Panc1 (cell line): ENCODE data around the gene ENGASE. TPM values are rescaled to one million over a fixed set of nuclear protein-coding genes. Genes with fewer than 3 reads are reported as not detected.

Experiments
- ATAC-seq: fragments of 200-7000 bp; cut with Tn5 transposase; 2 replicates; pipeline ENCODE4 v1.9.1; 2020; ENCODE audit warnings: mild to moderate bottlenecking, moderate library complexity
- BruUV-seq: library from RNA; stranded (reverse); fragments of 400-500 nt; replicated peaks from 2 replicates; lab custom pipeline; 2021; lab: Mats Ljungman, UMichigan
- CTCF ChIA-PET: fragments of 300-600 bp; sonication (Branson Sonifier 250); formaldehyde crosslinking; loops from one replicate; lab custom pipeline; 2022; ENCODE audit warnings: antibody characterized with exemption; lab: Charles Lee
- POLR2A ChIA-PET: fragments of 300-600 bp; sonication (Branson Sonifier 250); formaldehyde crosslinking; loops from one replicate; lab custom pipeline; 2022; ENCODE audit warnings: antibody characterized with exemption; lab: Charles Lee
- DNase-seq: peaks from one replicate; pipeline ENCODE4 v3.0.0-alpha.2; 2010; ENCODE audit warnings: low read depth, low spot score
- H3K27ac ChIP-seq: 2 replicates; pipeline ENCODE4 v1.5.1; 2011; ENCODE audit warnings: mild to moderate bottlenecking, low read length, inconsistent platforms
- H3K27me3 ChIP-seq: fragments of 200-500 bp; sonication (Bioruptor generic); 2 replicates; pipeline ENCODE4 v1.6.0; 2014; ENCODE audit warnings: low read length, inconsistent platforms; ENCODE audit not compliant: control insufficient read depth, insufficient read depth
- H3K36me3 ChIP-seq: fragments of 200-500 bp; sonication (Bioruptor generic); 2 replicates; pipeline ENCODE4 v1.5.1; 2014; ENCODE audit warnings: inconsistent platforms, mild to moderate bottlenecking, low read length, moderate library complexity; ENCODE audit not compliant: control insufficient read depth, insufficient read depth
- H3K4me1 ChIP-seq: 2 replicates; pipeline ENCODE4 v1.5.1; 2011; ENCODE audit warnings: inconsistent platforms, mild to moderate bottlenecking, low read length, moderate library complexity; ENCODE audit not compliant: control insufficient read depth, insufficient read depth
- H3K4me3 ChIP-seq, 2 experiments: 2 replicates each; pipeline ENCODE4 v1.5.1; 2011 to 2012; ENCODE audit warnings: low read depth in 2 of 2, low read length in 2 of 2, mild to moderate bottlenecking in 2 of 2, inconsistent platforms in 1 of 2, moderate library complexity in 1 of 2
- H3K9me3 ChIP-seq: fragments of 200-500 bp; sonication (Bioruptor generic); 2 replicates; pipeline ENCODE4 v1.5.1; 2014; ENCODE audit warnings: low read depth, mild to moderate bottlenecking, inconsistent platforms, low read length, moderate library complexity; ENCODE audit not compliant: control insufficient read depth, insufficient read depth
- CTCF ChIP-seq: fragments of 450-650 bp; IDR thresholded peaks from 2 replicates; pipeline ENCODE4 v1.5.1; 2017; ENCODE audit warnings: mild to moderate bottlenecking
- POLR2AphosphoS5 ChIP-seq: IDR thresholded peaks from 2 replicates; pipeline ENCODE4 v1.6.1; 2012; ENCODE audit warnings: mild to moderate bottlenecking, low read depth, low read length, moderate library complexity
- SIN3A ChIP-seq: IDR thresholded peaks from 2 replicates; pipeline ENCODE4 v1.6.1; 2012; ENCODE audit warnings: low read depth, mild to moderate bottlenecking, low read length, moderate library complexity, borderline replicate concordance; ENCODE audit not compliant: insufficient read depth
- TCF7L2 ChIP-seq: IDR thresholded peaks from 2 replicates; pipeline ENCODE4 v1.6.1; 2011; ENCODE audit warnings: mild to moderate bottlenecking, low read depth, low read length, inconsistent platforms
- in situ Hi-C: cut with HindIII; loops from 2 replicates; pipeline ENCODE4 v1.10.0; 2016; ENCODE audit warnings: low sequenced_read_pairs, low pct_unique_long_range_greater_than_20kb
- intact Hi-C: fragments of 100-400 bp; cut with micrococcal nuclease; formaldehyde crosslinking; loops from one replicate; pipeline ENCODE4 v1.10.0; 2022; ENCODE audit not compliant: unreplicated experiment
- total RNA-seq: library from RNA; stranded (reverse); gene quantifications from one replicate; pipeline ENCODE4 v1.2.1, GENCODE V29; 2021; ENCODE audit not compliant: unreplicated experiment
- TF ChIP-seq, protein P1 (sequence below), 2 experiments: IDR thresholded peaks; 2 replicates each; pipeline ENCODE4 v1.6.1; 2011 to 2012; ENCODE audit warnings: low read depth in 2 of 2, control low read depth in 1 of 2, low read length in 1 of 2, mild to moderate bottlenecking in 1 of 2, moderate library complexity in 1 of 2; ENCODE audit not compliant: insufficient read depth in 1 of 2

Gene ENGASE
- total RNA-seq, 1 experiment from 2014 or later = 32.3 TPM

GRCh38 chr17:79083191-79083971, 8.8 kb downstream of the ENGASE start:
- intact Hi-C loops = no loop called here
- ChIA-PET CTCF (interaction anchor here (0.6 to 1.5 kb wide), 3 partner anchors 38 to 265 kb away, joined by 3 to 11 read pairs (median 3); no protein-coding TSS in a partner anchor), POLR2A (no interaction called here)
- BruUV-seq = no TSS peak
- DNase-seq = no peak
- Histone ChIP-seq H3K4me3 (no peak overlapping the region), H3K27ac (no peak overlapping the region), H3K4me1 (no peaks in the 10 kb centered on the region), H3K9me3 (no peaks in the 10 kb centered on the region), H3K36me3 (no peaks in the 10 kb centered on the region), H3K27me3 (no peaks in the 10 kb centered on the region)
- ATAC-seq = no peak
- TF ChIP-seq CTCF = no peak
- TF ChIP-seq, protein P1, sequence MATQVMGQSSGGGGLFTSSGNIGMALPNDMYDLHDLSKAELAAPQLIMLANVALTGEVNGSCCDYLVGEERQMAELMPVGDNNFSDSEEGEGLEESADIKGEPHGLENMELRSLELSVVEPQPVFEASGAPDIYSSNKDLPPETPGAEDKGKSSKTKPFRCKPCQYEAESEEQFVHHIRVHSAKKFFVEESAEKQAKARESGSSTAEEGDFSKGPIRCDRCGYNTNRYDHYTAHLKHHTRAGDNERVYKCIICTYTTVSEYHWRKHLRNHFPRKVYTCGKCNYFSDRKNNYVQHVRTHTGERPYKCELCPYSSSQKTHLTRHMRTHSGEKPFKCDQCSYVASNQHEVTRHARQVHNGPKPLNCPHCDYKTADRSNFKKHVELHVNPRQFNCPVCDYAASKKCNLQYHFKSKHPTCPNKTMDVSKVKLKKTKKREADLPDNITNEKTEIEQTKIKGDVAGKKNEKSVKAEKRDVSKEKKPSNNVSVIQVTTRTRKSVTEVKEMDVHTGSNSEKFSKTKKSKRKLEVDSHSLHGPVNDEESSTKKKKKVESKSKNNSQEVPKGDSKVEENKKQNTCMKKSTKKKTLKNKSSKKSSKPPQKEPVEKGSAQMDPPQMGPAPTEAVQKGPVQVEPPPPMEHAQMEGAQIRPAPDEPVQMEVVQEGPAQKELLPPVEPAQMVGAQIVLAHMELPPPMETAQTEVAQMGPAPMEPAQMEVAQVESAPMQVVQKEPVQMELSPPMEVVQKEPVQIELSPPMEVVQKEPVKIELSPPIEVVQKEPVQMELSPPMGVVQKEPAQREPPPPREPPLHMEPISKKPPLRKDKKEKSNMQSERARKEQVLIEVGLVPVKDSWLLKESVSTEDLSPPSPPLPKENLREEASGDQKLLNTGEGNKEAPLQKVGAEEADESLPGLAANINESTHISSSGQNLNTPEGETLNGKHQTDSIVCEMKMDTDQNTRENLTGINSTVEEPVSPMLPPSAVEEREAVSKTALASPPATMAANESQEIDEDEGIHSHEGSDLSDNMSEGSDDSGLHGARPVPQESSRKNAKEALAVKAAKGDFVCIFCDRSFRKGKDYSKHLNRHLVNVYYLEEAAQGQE (IDR thresholded peaks at IDR 0.05; ENCODE audit: insufficient read depth in 1 of 2, low read depth in 2 of 2, low read length in 1 of 2) = no peak
- TF ChIP-seq POLR2AphosphoS5 = no peak
- TF ChIP-seq TCF7L2 = no peak
- no peak for TF ChIP-seq SIN3A
- in situ Hi-C loops = no loop called here

DNA sequence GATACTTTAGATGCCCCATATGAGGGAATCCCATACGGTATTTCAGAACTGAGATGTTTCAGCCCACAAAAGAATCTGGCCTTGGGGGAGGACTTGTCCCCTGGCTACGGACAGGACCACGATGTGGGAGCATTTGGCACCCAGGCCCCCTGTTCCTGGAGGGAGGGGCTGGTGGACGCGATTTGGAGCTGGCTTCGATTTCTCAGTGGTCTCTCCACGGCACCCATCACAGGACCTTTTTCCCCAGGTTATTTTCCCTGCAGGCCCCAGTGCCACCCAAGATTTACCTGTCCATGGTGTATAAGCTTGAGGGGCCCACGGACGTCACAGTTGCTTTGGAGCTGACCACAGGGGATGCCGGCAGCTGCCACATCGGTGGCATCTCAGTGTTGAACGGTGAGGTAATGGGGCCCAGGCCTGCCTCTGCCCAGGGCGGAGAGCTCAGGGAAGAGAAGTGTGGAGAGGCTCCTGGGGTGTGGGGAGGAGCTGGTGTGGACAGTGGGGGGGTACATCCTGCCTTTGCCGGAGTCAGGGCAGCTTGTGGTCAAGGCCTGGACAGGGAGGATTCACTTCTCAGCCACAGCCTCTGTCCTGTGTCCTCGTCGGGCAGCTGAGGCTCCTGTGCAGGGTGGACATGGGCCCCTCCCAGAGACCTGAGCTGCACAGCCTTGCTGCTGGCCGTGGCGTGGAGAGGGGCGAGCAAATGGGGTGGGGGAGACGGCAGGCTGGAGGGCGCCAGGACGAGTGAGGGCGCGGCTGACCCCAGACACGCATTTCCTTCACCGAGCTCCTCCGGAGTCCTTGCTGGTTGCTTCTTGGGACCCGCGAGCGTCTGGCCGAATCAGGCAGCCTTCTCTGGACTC, 9.9 kb downstream of the ENGASE start:
- no peaks in the 10 kb centered on the region for H3K9me3 ChIP-seq
- H3K27me3 ChIP-seq = no peaks in the 10 kb centered on the region
- no peak overlapping the region for H3K4me3 ChIP-seq
- no peaks in the 10 kb centered on the region for H3K36me3 ChIP-seq
- DNase-seq (no peak), ATAC-seq (no peak)
- intact Hi-C loops = no loop called here
- in situ Hi-C loops = no loop called here
- no peaks in the 10 kb centered on the region for H3K4me1 ChIP-seq
- ChIA-PET CTCF (interaction anchor here (0.6 to 1.2 kb wide), 6 partner anchors 23 to 309 kb away, joined by 3 to 7 read pairs (median 4); no protein-coding TSS in a partner anchor), POLR2A (no interaction called here)
- no peak overlapping the region for H3K27ac ChIP-seq
- TF ChIP-seq TCF7L2 = no peak
- TF ChIP-seq SIN3A = no peak
- TF ChIP-seq POLR2AphosphoS5 = no peak
- no peak for TF ChIP-seq CTCF
- TF ChIP-seq, protein P1 (IDR thresholded peaks at IDR 0.05; ENCODE audit: insufficient read depth in 1 of 2, low read depth in 2 of 2, low read length in 1 of 2) = no peak
- no TSS peak for BruUV-seq
